ENCODE measurements around the gene CHTOP. TPM values are rescaled to one million over a fixed set of nuclear protein-coding genes. Genes with fewer than 3 reads are reported as not detected.

The CHTOP gene
- total RNA-seq, 2 experiments from 2014 or later = 97.1 to 102 TPM

GRCh38 chr1:153649863-153650235 lies 16.0 kb downstream of the CHTOP start:
- intact Hi-C loops (cut with DNase I, micrococcal nuclease) = loop anchor here in 1 of 2 experiments (2.0 kb wide), 1 partner anchor 15 kb away; the partner anchor contains the start of gene CHTOP
- H3K4me1 ChIP-seq (ENCODE audit: insufficient read depth, low read length) = peaks cover 37% of the 10 kb centered on the region
- TF ChIP-seq CTCF (IDR thresholded peaks at IDR 0.05) = no peak
- ATAC-seq (ENCODE audit: poor library complexity) (peak; percentile 20), DNase-seq (peak in 3 of 14 experiments; percentile 3 to 32 (median 23))
- no peaks in the 10 kb centered on the region for H3K27me3 Mint-ChIP-seq
- peaks cover 26% of the 10 kb centered on the region for H3K36me3 ChIP-seq (ENCODE audit: insufficient read depth, low read length)
- ChIA-PET CTCF (no interaction called here), POLR2A (interaction anchor here (0.6 to 8.3 kb wide), 7 partner anchors 9 to 736 kb away, joined by 3 to 89 read pairs (median 6); partner anchors contain the start of genes CHTOP, ILF2, JTB and SNAPIN)
- H3K4me1 Mint-ChIP-seq (ENCODE audit: low read depth) = peaks cover 47% of the 10 kb centered on the region
- no peak overlapping the region for H3K4me3 ChIP-seq (ENCODE audit: low read length)
- no peaks in the 10 kb centered on the region for H3K9me3 Mint-ChIP-seq
- peak overlapping the region; percentile 76 for H3K27ac Mint-ChIP-seq
- H3K36me3 Mint-ChIP-seq (ENCODE audit: low read depth) = peaks cover 26% of the 10 kb centered on the region
- peak overlapping the region in 1 of 2 donors; percentile 14 for H3K27ac ChIP-seq (ENCODE audit: low read depth in 1 of 2, low read length in 2 of 2)
- H3K4me3 Mint-ChIP-seq = peak overlapping the region; percentile 76
- no peaks in the 10 kb centered on the region for H3K27me3 ChIP-seq (ENCODE audit: control insufficient read depth in 1 of 2, insufficient read depth in 2 of 2, low read length in 2 of 2)
- H3K9me3 ChIP-seq (ENCODE audit: control insufficient read depth in 1 of 2, insufficient read depth in 1 of 2, low read length in 2 of 2) = no peaks in the 10 kb centered on the region

GRCh38 chr1:153651771-153652170 lies 17.9 kb downstream of the CHTOP start:
- POLR2A ChIA-PET = interaction anchor here (1.3 to 2.2 kb wide), 2 partner anchors 18 to 19 kb away, joined by 3 to 15 read pairs; partner anchors contain the start of genes CHTOP and ILF2
- peaks cover 7% of the 10 kb centered on the region for H3K36me3 ChIP-seq (ENCODE audit: insufficient read depth, low read length)
- H3K9me3 Mint-ChIP-seq = no peaks in the 10 kb centered on the region
- intact Hi-C loops (cut with DNase I, micrococcal nuclease) = no loop called here
- H3K27ac ChIP-seq (ENCODE audit: low read depth in 1 of 2, low read length in 2 of 2) = no peak overlapping the region
- CTCF ChIA-PET = interaction anchor here (0.9 kb wide), 1 partner anchor 8 kb away, joined by 3 read pairs; no protein-coding TSS in a partner anchor
- H3K4me3 ChIP-seq (ENCODE audit: low read length) = no peak overlapping the region
- no peak for TF ChIP-seq CTCF (IDR thresholded peaks at IDR 0.05)
- peaks cover 29% of the 10 kb centered on the region for H3K4me1 ChIP-seq (ENCODE audit: insufficient read depth, low read length)
- H3K4me3 Mint-ChIP-seq = no peak overlapping the region
- no peaks in the 10 kb centered on the region for H3K27me3 ChIP-seq (ENCODE audit: control insufficient read depth in 1 of 2, insufficient read depth in 2 of 2, low read length in 2 of 2)
- H3K27me3 Mint-ChIP-seq = no peaks in the 10 kb centered on the region
- DNase-seq = no peak
- no peak overlapping the region for H3K27ac Mint-ChIP-seq
- H3K4me1 Mint-ChIP-seq (ENCODE audit: low read depth) = peaks cover 29% of the 10 kb centered on the region
- H3K36me3 Mint-ChIP-seq (ENCODE audit: low read depth) = peaks cover 7% of the 10 kb centered on the region
- ATAC-seq (ENCODE audit: poor library complexity) = no peak
- no peaks in the 10 kb centered on the region for H3K9me3 ChIP-seq (ENCODE audit: control insufficient read depth in 1 of 2, insufficient read depth in 1 of 2, low read length in 2 of 2)

GRCh38 chr1:153652805-153653500 lies 19.1 kb downstream of the CHTOP start:
- Mint-ChIP-seq H3K36me3 (ENCODE audit: low read depth) (no peaks in the 10 kb centered on the region), H3K9me3 (no peaks in the 10 kb centered on the region), H3K4me1 (ENCODE audit: low read depth) (peaks cover 18% of the 10 kb centered on the region), H3K27ac (no peak overlapping the region), H3K27me3 (no peaks in the 10 kb centered on the region), H3K4me3 (no peak overlapping the region)
- CTCF ChIA-PET = no interaction called here
- H3K4me3 ChIP-seq (ENCODE audit: low read length) = no peak overlapping the region
- POLR2A ChIA-PET = interaction anchor here (1.3 to 2.2 kb wide), 2 partner anchors 18 to 19 kb away, joined by 3 to 15 read pairs; partner anchors contain the start of genes CHTOP and ILF2
- peaks cover 24% of the 10 kb centered on the region for H3K4me1 ChIP-seq (ENCODE audit: insufficient read depth, low read length)
- H3K27ac ChIP-seq (ENCODE audit: low read depth in 1 of 2, low read length in 2 of 2) = no peak overlapping the region
- H3K36me3 ChIP-seq (ENCODE audit: insufficient read depth, low read length) = no peaks in the 10 kb centered on the region
- intact Hi-C loops (cut with DNase I, micrococcal nuclease) = no loop called here
- ATAC-seq (ENCODE audit: poor library complexity) = no peak
- no peak for DNase-seq
- no peaks in the 10 kb centered on the region for H3K9me3 ChIP-seq (ENCODE audit: control insufficient read depth in 1 of 2, insufficient read depth in 1 of 2, low read length in 2 of 2)
- H3K27me3 ChIP-seq (ENCODE audit: control insufficient read depth in 1 of 2, insufficient read depth in 2 of 2, low read length in 2 of 2) = no peaks in the 10 kb centered on the region
- no peak for TF ChIP-seq CTCF (IDR thresholded peaks at IDR 0.05)

Measured in CD4-positive, alpha-beta T cell (primary cell).